Measurements from ENCODE around the gene LBHD2. TPM values are rescaled to one million over a fixed set of nuclear protein-coding genes. Genes with fewer than 3 reads are reported as not detected.

LBHD2 gene
- total and polyA plus RNA-seq, 10 of the 15 experiments (the other 5 are each of a cell fraction or from before 2014, with no cell fraction given): not detected

DNA sequence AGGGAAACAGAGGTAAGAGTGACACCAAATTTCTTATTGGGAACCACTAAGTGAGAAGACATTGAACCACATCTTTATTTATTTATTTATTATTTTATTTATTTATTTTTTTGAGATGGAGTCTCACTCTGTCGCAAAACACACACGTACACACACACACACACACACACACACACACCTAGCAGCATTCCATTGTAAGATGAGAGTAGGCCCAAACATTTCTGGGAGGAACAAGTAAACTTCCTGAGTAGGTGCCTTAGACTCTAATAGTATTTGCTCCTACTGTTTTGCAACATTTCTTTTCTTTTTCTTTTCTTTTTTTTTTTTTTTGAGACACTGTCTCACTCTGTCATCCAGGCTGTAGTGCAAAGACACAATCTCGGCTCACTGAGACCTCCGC is 19.6 kb upstream of the LBHD2 start:
- Histone ChIP-seq H3K4me2 (ENCODE audit: control insufficient read depth, insufficient read depth) (no peak overlapping the region), H3K9ac (ENCODE audit: control insufficient read depth, insufficient read depth, low read length) (no peak overlapping the region), H3K4me3 (no peak overlapping the region), H3K4me1 (ENCODE audit: control insufficient read depth, insufficient read depth, low read length) (no peaks in the 10 kb centered on the region), H3K36me3 (ENCODE audit: control insufficient read depth in 2 of 2, insufficient read depth in 2 of 2, low read length in 1 of 2) (no peaks in the 10 kb centered on the region), H2AFZ (ENCODE audit: control insufficient read depth, low read depth, low read length) (no peak overlapping the region), H3K27ac (ENCODE audit: control insufficient read depth, insufficient read depth) (no peak overlapping the region), H3K27me3 (replicated peaks in 1 of 2; ENCODE audit: control insufficient read depth in 2 of 2, insufficient read depth in 2 of 2, low read length in 1 of 2) (no peaks in the 10 kb centered on the region; a peak in 1 of 4 replicates), H3K79me2 (ENCODE audit: control insufficient read depth, insufficient read depth, low read length) (no peaks in the 10 kb centered on the region), H3K9me3 (replicated peaks; ENCODE audit: control insufficient read depth, insufficient read depth, low read length) (no peaks in the 10 kb centered on the region), H4K20me1 (ENCODE audit: control insufficient read depth, insufficient read depth) (no peaks in the 10 kb centered on the region)
- 85% methylated on average over 4 of the region's 4 CpGs for WGBS (ENCODE audit: insufficient coverage, insufficient replicate concordance, low lambda C conversion rate, missing lambda C conversion rate)
- in situ Hi-C loops (cut with MboI) (no loop called here), intact Hi-C loops (cut with micrococcal nuclease; ENCODE audit: unreplicated experiment) (no loop called here)
- FAIRE-seq: no peak
- ChIA-PET RAD21 (ENCODE audit: unreplicated experiment) (no interaction called here), POLR2A (no interaction called here), SMC1A (ENCODE audit: uncharacterized antibody, unreplicated experiment) (no interaction called here), CTCF (no interaction called here)
- DNase-seq (ENCODE audit: low read depth, low spot score): no peak
- TF ChIP-seq, protein P1, sequence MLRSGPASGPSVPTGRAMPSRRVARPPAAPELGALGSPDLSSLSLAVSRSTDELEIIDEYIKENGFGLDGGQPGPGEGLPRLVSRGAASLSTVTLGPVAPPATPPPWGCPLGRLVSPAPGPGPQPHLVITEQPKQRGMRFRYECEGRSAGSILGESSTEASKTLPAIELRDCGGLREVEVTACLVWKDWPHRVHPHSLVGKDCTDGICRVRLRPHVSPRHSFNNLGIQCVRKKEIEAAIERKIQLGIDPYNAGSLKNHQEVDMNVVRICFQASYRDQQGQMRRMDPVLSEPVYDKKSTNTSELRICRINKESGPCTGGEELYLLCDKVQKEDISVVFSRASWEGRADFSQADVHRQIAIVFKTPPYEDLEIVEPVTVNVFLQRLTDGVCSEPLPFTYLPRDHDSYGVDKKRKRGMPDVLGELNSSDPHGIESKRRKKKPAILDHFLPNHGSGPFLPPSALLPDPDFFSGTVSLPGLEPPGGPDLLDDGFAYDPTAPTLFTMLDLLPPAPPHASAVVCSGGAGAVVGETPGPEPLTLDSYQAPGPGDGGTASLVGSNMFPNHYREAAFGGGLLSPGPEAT (IDR thresholded peaks at IDR 0.05; ENCODE audit: low read depth): no peak
- TF ChIP-seq SMC3 (IDR thresholded peaks at IDR 0.05; ENCODE audit: borderline replicate concordance, low read length) (no peak), GATAD2B (conservative IDR thresholded peaks at IDR 0.05; ENCODE audit: low read depth) (no peak), ZBED1 (IDR thresholded peaks at IDR 0.05; ENCODE audit: borderline replicate concordance) (no peak), NR2C1 (IDR thresholded peaks at IDR 0.05) (no peak), STAT3 (IDR thresholded peaks at IDR 0.05; ENCODE audit: low read depth, low read length) (no peak), TCF7 (IDR thresholded peaks at IDR 0.05; ENCODE audit: borderline replicate concordance) (no peak), ZNF384 (IDR thresholded peaks at IDR 0.05; ENCODE audit: borderline replicate concordance, low read depth, low read length) (no peak), CEBPB (IDR thresholded peaks at IDR 0.05; ENCODE audit: borderline replicate concordance in 1 of 2, low read depth in 2 of 2, low read length in 2 of 2) (no peak), ZNF622 (IDR thresholded peaks at IDR 0.05) (no peak), NRF1 (conservative IDR thresholded peaks at IDR 0.05; ENCODE audit: low read depth, low read length) (no peak)
- no peak for ATAC-seq
- no TSS peak for BruUV-seq (replicated peaks)
